A673 (cell line): Measurements from ENCODE around the gene SAMD3. TPM values are rescaled to one million over a fixed set of nuclear protein-coding genes. Genes with fewer than 3 reads are reported as not detected.

Experiments used
- BruUV-seq: library from RNA; stranded (reverse); fragments of 400-500 nt; replicated peaks from 2 replicates; lab custom pipeline; 2021; lab: Mats Ljungman, UMichigan
- CTCF ChIA-PET: fragments of 300-600 bp; sonication (Branson Sonifier 250); formaldehyde crosslinking; loops from one replicate; lab custom pipeline; 2022; ENCODE audit warnings: antibody characterized with exemption; lab: Charles Lee
- POLR2A ChIA-PET: fragments of 300-600 bp; sonication (Branson Sonifier 250); formaldehyde crosslinking; loops from one replicate; lab custom pipeline; 2022; ENCODE audit warnings: antibody characterized with exemption; ENCODE audit not compliant: low non-redundant PET; lab: Charles Lee
- DNase-seq: peaks from one replicate; pipeline ENCODE4 v3.0.0-alpha.2; 2015; ENCODE audit warnings: low spot score
- H3K27ac ChIP-seq: fragments of 200-600 bp; sonication (generic); 2 replicates; pipeline ENCODE4 v1.5.1; 2016; ENCODE audit warnings: mixed run types, low read depth, mild to moderate bottlenecking, mixed read lengths, antibody characterized with exemption, low read length; ENCODE audit not compliant: poor library complexity, severe bottlenecking
- H3K27me3 ChIP-seq: fragments of 200-600 bp; sonication (generic); replicated peaks from 2 replicates; pipeline ENCODE4 v1.6.1; 2017; ENCODE audit warnings: mixed run types, low read depth, mild to moderate bottlenecking, mixed read lengths, antibody characterized with exemption, low read length; ENCODE audit not compliant: insufficient read depth, poor library complexity
- H3K36me3 ChIP-seq: fragments of 200-600 bp; sonication (generic); 2 replicates; pipeline ENCODE4 v1.6.1; 2016; ENCODE audit warnings: mixed run types, mild to moderate bottlenecking, mixed read lengths, antibody characterized with exemption, low read length; ENCODE audit not compliant: insufficient read depth, poor library complexity, severe bottlenecking
- H3K4me1 ChIP-seq: fragments of 200-600 bp; sonication (generic); 2 replicates; pipeline ENCODE4 v1.6.1; 2017; ENCODE audit warnings: mixed run types, mild to moderate bottlenecking, mixed read lengths, antibody characterized with exemption, low read length; ENCODE audit not compliant: insufficient read depth, poor library complexity, severe bottlenecking
- H3K4me3 ChIP-seq: fragments of 200-600 bp; sonication (generic); 2 replicates; pipeline ENCODE4 v1.5.1; 2016; ENCODE audit warnings: low read depth, mixed run types, mild to moderate bottlenecking, mixed read lengths, low read length; ENCODE audit not compliant: poor library complexity, severe bottlenecking
- H3K9me3 ChIP-seq: fragments of 200-600 bp; sonication (generic); 2 replicates; pipeline ENCODE4 v1.6.1; 2016; ENCODE audit warnings: mixed run types, low read depth, mild to moderate bottlenecking, mixed read lengths, antibody characterized with exemption, low read length; ENCODE audit not compliant: poor library complexity, severe bottlenecking
- CTCF ChIP-seq: fragments of 300-800, 200-600 bp; sonication (generic); conservative IDR thresholded peaks from 2 replicates; pipeline ENCODE4 v1.5.1; 2017; ENCODE audit warnings: low read depth, mild to moderate bottlenecking, antibody characterized with exemption, low read length, moderate library complexity, mixed read lengths
- EZH2 ChIP-seq: fragments of 200-600 bp; sonication (generic); IDR thresholded peaks from 2 replicates; pipeline ENCODE4 v1.6.1; 2017; ENCODE audit warnings: borderline replicate concordance, low read depth, mild to moderate bottlenecking, mixed read lengths, antibody characterized with exemption, low read length; ENCODE audit not compliant: poor library complexity, severe bottlenecking
- intact Hi-C: fragments of 100-400 bp; cut with micrococcal nuclease; formaldehyde crosslinking; loops from one replicate; pipeline ENCODE4 v1.10.0; 2022; ENCODE audit not compliant: unreplicated experiment
- total RNA-seq: library from RNA; stranded (reverse); gene quantifications from 2 replicates; pipeline ENCODE4 v1.2.3, GENCODE V29; 2021

SAMD3 gene
- total RNA-seq, 1 experiment from 2014 or later = not detected

- POLR2A ChIA-PET = no interaction called here
- CTCF ChIA-PET = no interaction called here
- no peaks in the 10 kb centered on the region for H3K36me3 ChIP-seq
These were observed 83.9 kb downstream of the SAMD3 start for GRCh38 chr6:130138909-130139242.

GRCh38 chr6:130138116-130138908, 84.4 kb downstream of the SAMD3 start:
- no TSS peak for BruUV-seq
- DNase-seq = no peak
- no peaks in the 10 kb centered on the region for H3K27me3 ChIP-seq
- TF ChIP-seq EZH2 = no peak
- no peak for TF ChIP-seq CTCF
- no peak overlapping the region for H3K4me3 ChIP-seq
- H3K36me3 ChIP-seq = no peaks in the 10 kb centered on the region
- intact Hi-C loops = no loop called here
- no peak overlapping the region for H3K27ac ChIP-seq
- POLR2A ChIA-PET = no interaction called here
- no peaks in the 10 kb centered on the region for H3K9me3 ChIP-seq
- CTCF ChIA-PET = no interaction called here
- peaks cover 9% of the 10 kb centered on the region for H3K4me1 ChIP-seq

More at GRCh38 chr6:130138909-130139242, 83.9 kb downstream of the SAMD3 start:
- BruUV-seq = no TSS peak
- TF ChIP-seq EZH2 (no peak), CTCF (no peak)
- Histone ChIP-seq H3K4me3 (no peak overlapping the region), H3K9me3 (no peaks in the 10 kb centered on the region), H3K4me1 (peaks cover 9% of the 10 kb centered on the region), H3K27me3 (no peaks in the 10 kb centered on the region), H3K27ac (no peak overlapping the region)
- intact Hi-C loops = no loop called here
- no peak for DNase-seq

DNA sequence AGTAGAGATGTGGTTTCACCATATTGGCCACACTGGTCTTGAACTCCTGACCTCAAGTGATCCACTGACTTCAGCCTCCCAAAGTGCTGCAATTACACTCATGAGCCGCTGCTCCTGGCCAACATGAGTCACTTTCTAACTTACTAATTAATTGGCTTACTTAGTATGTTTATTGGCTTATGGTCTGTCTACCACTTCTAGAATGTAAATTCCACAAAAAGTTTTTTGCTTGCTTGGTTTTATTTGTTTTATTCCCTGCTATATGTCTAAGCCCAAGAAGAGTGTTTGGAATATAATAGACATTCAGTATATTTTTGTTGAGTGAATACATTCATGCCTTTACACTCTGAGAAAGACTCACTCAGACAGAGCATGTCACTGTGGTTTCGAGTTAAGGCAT, 86.0 kb downstream of the SAMD3 start:
- H3K9me3 ChIP-seq = no peaks in the 10 kb centered on the region
- H3K36me3 ChIP-seq = no peaks in the 10 kb centered on the region
- intact Hi-C loops = no loop called here
- no peak for DNase-seq
- H3K4me3 ChIP-seq = no peak overlapping the region
- no peak overlapping the region for H3K27ac ChIP-seq
- POLR2A ChIA-PET = no interaction called here
- H3K4me1 ChIP-seq = peaks cover 9% of the 10 kb centered on the region
- H3K27me3 ChIP-seq = no peaks in the 10 kb centered on the region
- CTCF ChIA-PET = no interaction called here
- no peak for TF ChIP-seq CTCF
- BruUV-seq = no TSS peak
